GM12878 (cell line): ENCODE results near the gene PDE6B.

Source experiments
- ASH2L ChIP-seq: fragments of 300-600, 200-600 bp; sonication (generic); IDR thresholded peaks from 2 replicates; pipeline ENCODE4 v1.6.1; 2017; ENCODE audit warnings: low read depth, mild to moderate bottlenecking, borderline replicate concordance
- ETV6 ChIP-seq, 2 experiments: fragments of 450-650 bp in 1 of 2; IDR thresholded peaks in 1 of 2; conservative IDR thresholded peaks in 1 of 2; 2 replicates each; pipeline ENCODE4 v1.6.1; 2014; ENCODE audit warnings: antibody characterized with exemption in 1 of 2, borderline replicate concordance in 1 of 2, low read depth in 1 of 2, mild to moderate bottlenecking in 1 of 2, moderate library complexity in 1 of 2
- MXI1 ChIP-seq: fragments of 150-350 bp; IDR thresholded peaks from 2 replicates; pipeline ENCODE4 v1.6.1; 2011; ENCODE audit warnings: low read depth, mild to moderate bottlenecking, inconsistent platforms, low read length, improper control_type of control experiment
- NFIC ChIP-seq: IDR thresholded peaks from 2 replicates; pipeline ENCODE4 v1.6.1; 2012; ENCODE audit warnings: low read depth, mild to moderate bottlenecking, inconsistent platforms, low read length, moderate library complexity
- POLR2AphosphoS5 ChIP-seq: IDR thresholded peaks from 2 replicates; pipeline ENCODE4 v1.6.1; 2011; ENCODE audit warnings: mild to moderate bottlenecking, low read length, inconsistent platforms
- STAT3 ChIP-seq: IDR thresholded peaks from 2 replicates; pipeline ENCODE4 v1.6.1; 2011; ENCODE audit warnings: low read depth, low read length, improper control_type of control experiment
- SUZ12 ChIP-seq: fragments of 200-600 bp; sonication (generic); IDR thresholded peaks from one replicate; pipeline ENCODE4 v1.6.1; 2018; ENCODE audit warnings: antibody characterized with exemption, mild to moderate bottlenecking; ENCODE audit not compliant: unreplicated experiment
- TF ChIP-seq, protein P1 (sequence below): fragments of 450-650 bp; IDR thresholded peaks from 2 replicates; pipeline ENCODE4 v1.6.1; 2017; ENCODE audit warnings: mild to moderate bottlenecking, low read depth, inconsistent platforms; ENCODE audit not compliant: poor library complexity, severe bottlenecking
- TF ChIP-seq, protein P2 (sequence below): IDR thresholded peaks from 2 replicates; pipeline ENCODE4 v1.6.1; 2011; ENCODE audit warnings: low read depth, low read length, improper control_type of control experiment, borderline replicate concordance
- TF ChIP-seq, protein P3 (sequence below): IDR thresholded peaks from 2 replicates; pipeline ENCODE4 v1.6.1; 2011; ENCODE audit warnings: borderline replicate concordance, low read depth, mild to moderate bottlenecking, moderate library complexity, low read length; ENCODE audit not compliant: insufficient read depth, poor library complexity, severe bottlenecking
- TF ChIP-seq, protein P4 (sequence below): fragments of 450-650 bp; IDR thresholded peaks from 2 replicates; pipeline ENCODE4 v1.6.1; 2017; ENCODE audit warnings: antibody characterized with exemption, mild to moderate bottlenecking, moderate library complexity
- TF ChIP-seq, protein P5 (sequence below), 3 experiments: IDR thresholded peaks in 2 of 3; conservative IDR thresholded peaks in 1 of 3; 2 replicates each; pipeline ENCODE4 v1.5.1; 2011; ENCODE audit warnings: low read depth in 3 of 3, low read length in 3 of 3, mild to moderate bottlenecking in 3 of 3, control low read depth in 2 of 3, moderate library complexity in 2 of 3, inconsistent platforms in 1 of 3, mixed read lengths in 1 of 3; ENCODE audit not compliant: control insufficient read depth in 2 of 3, insufficient read depth in 1 of 3; ENCODE audit errors: extremely low read depth in 1 of 3
- TF ChIP-seq, protein P6 (sequence below): fragments of 450-650 bp; IDR thresholded peaks from 2 replicates; pipeline ENCODE4 v1.6.1; 2017; ENCODE audit warnings: mild to moderate bottlenecking
- TF ChIP-seq, protein P7 (sequence below): IDR thresholded peaks from 2 replicates; pipeline ENCODE4 v1.6.1; 2012; ENCODE audit warnings: low read length, inconsistent platforms

DNA sequence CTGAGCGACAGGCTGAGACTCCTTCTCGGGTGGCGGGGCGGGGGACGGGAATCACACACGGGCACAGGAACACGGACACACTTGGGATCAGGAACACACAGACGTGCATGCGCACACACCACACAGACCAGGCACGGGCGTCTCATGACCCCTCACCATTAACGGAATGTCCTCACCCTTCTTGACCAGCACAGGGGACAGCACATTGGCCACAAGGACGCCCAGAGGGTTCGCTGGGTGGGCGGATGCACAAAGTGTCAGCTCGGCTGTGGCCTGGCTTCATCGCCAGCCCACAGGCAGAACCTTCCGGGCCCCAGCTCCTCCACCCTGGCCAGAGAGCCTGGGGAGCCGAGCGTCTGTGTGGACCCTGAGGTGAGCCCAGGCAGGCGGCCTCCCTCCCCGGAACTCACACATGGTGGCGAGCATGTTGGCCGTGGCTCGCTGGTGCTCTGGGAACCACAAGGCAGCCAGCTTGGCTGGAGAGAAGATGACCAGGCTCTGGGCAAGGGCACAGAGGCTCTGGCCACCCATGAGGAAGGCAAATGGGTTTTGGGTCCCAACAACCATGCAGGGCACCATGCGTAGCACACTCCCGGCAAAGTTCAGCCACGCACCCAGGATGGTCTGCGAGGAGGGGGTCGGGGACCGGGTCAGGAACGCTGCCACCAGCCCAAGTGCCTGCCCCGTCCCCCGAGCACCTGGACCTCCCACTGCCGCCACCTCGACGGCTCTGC is 60.5 kb downstream of the PDE6B start:
- TF ChIP-seq, protein P1, sequence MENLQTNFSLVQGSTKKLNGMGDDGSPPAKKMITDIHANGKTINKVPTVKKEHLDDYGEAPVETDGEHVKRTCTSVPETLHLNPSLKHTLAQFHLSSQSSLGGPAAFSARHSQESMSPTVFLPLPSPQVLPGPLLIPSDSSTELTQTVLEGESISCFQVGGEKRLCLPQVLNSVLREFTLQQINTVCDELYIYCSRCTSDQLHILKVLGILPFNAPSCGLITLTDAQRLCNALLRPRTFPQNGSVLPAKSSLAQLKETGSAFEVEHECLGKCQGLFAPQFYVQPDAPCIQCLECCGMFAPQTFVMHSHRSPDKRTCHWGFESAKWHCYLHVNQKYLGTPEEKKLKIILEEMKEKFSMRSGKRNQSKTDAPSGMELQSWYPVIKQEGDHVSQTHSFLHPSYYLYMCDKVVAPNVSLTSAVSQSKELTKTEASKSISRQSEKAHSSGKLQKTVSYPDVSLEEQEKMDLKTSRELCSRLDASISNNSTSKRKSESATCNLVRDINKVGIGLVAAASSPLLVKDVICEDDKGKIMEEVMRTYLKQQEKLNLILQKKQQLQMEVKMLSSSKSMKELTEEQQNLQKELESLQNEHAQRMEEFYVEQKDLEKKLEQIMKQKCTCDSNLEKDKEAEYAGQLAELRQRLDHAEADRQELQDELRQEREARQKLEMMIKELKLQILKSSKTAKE, result no peak
- TF ChIP-seq, protein P2, sequence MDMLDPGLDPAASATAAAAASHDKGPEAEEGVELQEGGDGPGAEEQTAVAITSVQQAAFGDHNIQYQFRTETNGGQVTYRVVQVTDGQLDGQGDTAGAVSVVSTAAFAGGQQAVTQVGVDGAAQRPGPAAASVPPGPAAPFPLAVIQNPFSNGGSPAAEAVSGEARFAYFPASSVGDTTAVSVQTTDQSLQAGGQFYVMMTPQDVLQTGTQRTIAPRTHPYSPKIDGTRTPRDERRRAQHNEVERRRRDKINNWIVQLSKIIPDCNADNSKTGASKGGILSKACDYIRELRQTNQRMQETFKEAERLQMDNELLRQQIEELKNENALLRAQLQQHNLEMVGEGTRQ, result no peak
- TF ChIP-seq MXI1, result no peak
- TF ChIP-seq, protein P3, sequence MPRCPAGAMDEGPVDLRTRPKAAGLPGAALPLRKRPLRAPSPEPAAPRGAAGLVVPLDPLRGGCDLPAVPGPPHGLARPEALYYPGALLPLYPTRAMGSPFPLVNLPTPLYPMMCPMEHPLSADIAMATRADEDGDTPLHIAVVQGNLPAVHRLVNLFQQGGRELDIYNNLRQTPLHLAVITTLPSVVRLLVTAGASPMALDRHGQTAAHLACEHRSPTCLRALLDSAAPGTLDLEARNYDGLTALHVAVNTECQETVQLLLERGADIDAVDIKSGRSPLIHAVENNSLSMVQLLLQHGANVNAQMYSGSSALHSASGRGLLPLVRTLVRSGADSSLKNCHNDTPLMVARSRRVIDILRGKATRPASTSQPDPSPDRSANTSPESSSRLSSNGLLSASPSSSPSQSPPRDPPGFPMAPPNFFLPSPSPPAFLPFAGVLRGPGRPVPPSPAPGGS, result peak; percentile 2
- no peak for TF ChIP-seq POLR2AphosphoS5
- TF ChIP-seq, protein P4, sequence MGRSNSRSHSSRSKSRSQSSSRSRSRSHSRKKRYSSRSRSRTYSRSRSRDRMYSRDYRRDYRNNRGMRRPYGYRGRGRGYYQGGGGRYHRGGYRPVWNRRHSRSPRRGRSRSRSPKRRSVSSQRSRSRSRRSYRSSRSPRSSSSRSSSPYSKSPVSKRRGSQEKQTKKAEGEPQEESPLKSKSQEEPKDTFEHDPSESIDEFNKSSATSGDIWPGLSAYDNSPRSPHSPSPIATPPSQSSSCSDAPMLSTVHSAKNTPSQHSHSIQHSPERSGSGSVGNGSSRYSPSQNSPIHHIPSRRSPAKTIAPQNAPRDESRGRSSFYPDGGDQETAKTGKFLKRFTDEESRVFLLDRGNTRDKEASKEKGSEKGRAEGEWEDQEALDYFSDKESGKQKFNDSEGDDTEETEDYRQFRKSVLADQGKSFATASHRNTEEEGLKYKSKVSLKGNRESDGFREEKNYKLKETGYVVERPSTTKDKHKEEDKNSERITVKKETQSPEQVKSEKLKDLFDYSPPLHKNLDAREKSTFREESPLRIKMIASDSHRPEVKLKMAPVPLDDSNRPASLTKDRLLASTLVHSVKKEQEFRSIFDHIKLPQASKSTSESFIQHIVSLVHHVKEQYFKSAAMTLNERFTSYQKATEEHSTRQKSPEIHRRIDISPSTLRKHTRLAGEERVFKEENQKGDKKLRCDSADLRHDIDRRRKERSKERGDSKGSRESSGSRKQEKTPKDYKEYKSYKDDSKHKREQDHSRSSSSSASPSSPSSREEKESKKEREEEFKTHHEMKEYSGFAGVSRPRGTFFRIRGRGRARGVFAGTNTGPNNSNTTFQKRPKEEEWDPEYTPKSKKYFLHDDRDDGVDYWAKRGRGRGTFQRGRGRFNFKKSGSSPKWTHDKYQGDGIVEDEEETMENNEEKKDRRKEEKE, result no peak
- TF ChIP-seq, protein P5, sequence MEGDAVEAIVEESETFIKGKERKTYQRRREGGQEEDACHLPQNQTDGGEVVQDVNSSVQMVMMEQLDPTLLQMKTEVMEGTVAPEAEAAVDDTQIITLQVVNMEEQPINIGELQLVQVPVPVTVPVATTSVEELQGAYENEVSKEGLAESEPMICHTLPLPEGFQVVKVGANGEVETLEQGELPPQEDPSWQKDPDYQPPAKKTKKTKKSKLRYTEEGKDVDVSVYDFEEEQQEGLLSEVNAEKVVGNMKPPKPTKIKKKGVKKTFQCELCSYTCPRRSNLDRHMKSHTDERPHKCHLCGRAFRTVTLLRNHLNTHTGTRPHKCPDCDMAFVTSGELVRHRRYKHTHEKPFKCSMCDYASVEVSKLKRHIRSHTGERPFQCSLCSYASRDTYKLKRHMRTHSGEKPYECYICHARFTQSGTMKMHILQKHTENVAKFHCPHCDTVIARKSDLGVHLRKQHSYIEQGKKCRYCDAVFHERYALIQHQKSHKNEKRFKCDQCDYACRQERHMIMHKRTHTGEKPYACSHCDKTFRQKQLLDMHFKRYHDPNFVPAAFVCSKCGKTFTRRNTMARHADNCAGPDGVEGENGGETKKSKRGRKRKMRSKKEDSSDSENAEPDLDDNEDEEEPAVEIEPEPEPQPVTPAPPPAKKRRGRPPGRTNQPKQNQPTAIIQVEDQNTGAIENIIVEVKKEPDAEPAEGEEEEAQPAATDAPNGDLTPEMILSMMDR (IDR thresholded peaks at IDR 0.05 in 2 of 3, conservative IDR thresholded peaks at IDR 0.05 in 1 of 3; ENCODE audit: control insufficient read depth in 2 of 3, extremely low read depth in 1 of 3, insufficient read depth in 1 of 3, low read depth in 3 of 3, low read length in 3 of 3), result no peak
- TF ChIP-seq NFIC, result no peak
- TF ChIP-seq, protein P6, sequence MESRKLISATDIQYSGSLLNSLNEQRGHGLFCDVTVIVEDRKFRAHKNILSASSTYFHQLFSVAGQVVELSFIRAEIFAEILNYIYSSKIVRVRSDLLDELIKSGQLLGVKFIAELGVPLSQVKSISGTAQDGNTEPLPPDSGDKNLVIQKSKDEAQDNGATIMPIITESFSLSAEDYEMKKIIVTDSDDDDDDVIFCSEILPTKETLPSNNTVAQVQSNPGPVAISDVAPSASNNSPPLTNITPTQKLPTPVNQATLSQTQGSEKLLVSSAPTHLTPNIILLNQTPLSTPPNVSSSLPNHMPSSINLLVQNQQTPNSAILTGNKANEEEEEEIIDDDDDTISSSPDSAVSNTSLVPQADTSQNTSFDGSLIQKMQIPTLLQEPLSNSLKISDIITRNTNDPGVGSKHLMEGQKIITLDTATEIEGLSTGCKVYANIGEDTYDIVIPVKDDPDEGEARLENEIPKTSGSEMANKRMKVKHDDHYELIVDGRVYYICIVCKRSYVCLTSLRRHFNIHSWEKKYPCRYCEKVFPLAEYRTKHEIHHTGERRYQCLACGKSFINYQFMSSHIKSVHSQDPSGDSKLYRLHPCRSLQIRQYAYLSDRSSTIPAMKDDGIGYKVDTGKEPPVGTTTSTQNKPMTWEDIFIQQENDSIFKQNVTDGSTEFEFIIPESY, result no peak
- no peak for TF ChIP-seq STAT3
- TF ChIP-seq, protein P7, sequence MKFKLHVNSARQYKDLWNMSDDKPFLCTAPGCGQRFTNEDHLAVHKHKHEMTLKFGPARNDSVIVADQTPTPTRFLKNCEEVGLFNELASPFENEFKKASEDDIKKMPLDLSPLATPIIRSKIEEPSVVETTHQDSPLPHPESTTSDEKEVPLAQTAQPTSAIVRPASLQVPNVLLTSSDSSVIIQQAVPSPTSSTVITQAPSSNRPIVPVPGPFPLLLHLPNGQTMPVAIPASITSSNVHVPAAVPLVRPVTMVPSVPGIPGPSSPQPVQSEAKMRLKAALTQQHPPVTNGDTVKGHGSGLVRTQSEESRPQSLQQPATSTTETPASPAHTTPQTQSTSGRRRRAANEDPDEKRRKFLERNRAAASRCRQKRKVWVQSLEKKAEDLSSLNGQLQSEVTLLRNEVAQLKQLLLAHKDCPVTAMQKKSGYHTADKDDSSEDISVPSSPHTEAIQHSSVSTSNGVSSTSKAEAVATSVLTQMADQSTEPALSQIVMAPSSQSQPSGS, result no peak
- no peak for TF ChIP-seq ETV6 (conservative IDR thresholded peaks at IDR 0.05 in 1 of 2, IDR thresholded peaks at IDR 0.05 in 1 of 2; ENCODE audit: borderline replicate concordance in 1 of 2, low read depth in 1 of 2)
- TF ChIP-seq SUZ12, result no peak
- TF ChIP-seq ASH2L, result no peak
